Mesendoderm (in vitro differentiated cells): ENCODE results near the gene ACAN.

Experiments used
- DNase-seq: peaks from one replicate; pipeline ENCODE4 v3.0.0; 2013
- H2AK5ac ChIP-seq: 2 replicates; pipeline ENCODE4 v1.6.1; 2013; ENCODE audit warnings: low read length, inconsistent platforms
- H2BK120ac ChIP-seq: 2 replicates; pipeline ENCODE4 v1.6.1; 2013; ENCODE audit warnings: low read depth, mild to moderate bottlenecking, low read length, moderate library complexity, mixed read lengths
- H2BK15ac ChIP-seq: replicated peaks from 2 replicates; pipeline ENCODE4 v1.6.1; 2013; ENCODE audit warnings: low read depth, mild to moderate bottlenecking, moderate library complexity
- H2BK5ac ChIP-seq: 2 replicates; pipeline ENCODE4 v1.6.1; 2013; ENCODE audit warnings: low read length, inconsistent platforms
- H3K18ac ChIP-seq: 2 replicates; pipeline ENCODE4 v1.6.1; 2013; ENCODE audit warnings: mild to moderate bottlenecking, low read length, mixed read lengths
- H3K23ac ChIP-seq: one replicate; pipeline ENCODE4 v1.6.1; 2013; ENCODE audit warnings: low read length
- H3K27ac ChIP-seq: 2 replicates; pipeline ENCODE4 v1.5.1; 2013; ENCODE audit warnings: low read depth, mild to moderate bottlenecking, inconsistent platforms, low read length, moderate library complexity
- H3K27me3 ChIP-seq: 2 replicates; pipeline ENCODE4 v1.6.1; 2013; ENCODE audit warnings: low read length, control low read depth, mild to moderate bottlenecking, inconsistent platforms; ENCODE audit not compliant: insufficient read depth, poor library complexity
- H3K36me3 ChIP-seq: 2 replicates; pipeline ENCODE4 v1.6.1; 2013; ENCODE audit warnings: low read length, inconsistent platforms; ENCODE audit not compliant: control insufficient read depth, insufficient read depth
- H3K4ac ChIP-seq: one replicate; pipeline ENCODE4 v1.6.1; 2013; ENCODE audit warnings: low read depth, mild to moderate bottlenecking, low read length, moderate library complexity
- H3K4me1 ChIP-seq: 2 replicates; pipeline ENCODE4 v1.6.1; 2013; ENCODE audit warnings: low read depth, low read length, inconsistent platforms; ENCODE audit not compliant: control insufficient read depth
- H3K4me2 ChIP-seq: 2 replicates; pipeline ENCODE4 v1.6.1; 2013; ENCODE audit warnings: low read length
- H3K4me3 ChIP-seq: 2 replicates; pipeline ENCODE4 v1.5.1; 2013; ENCODE audit warnings: mild to moderate bottlenecking, low read length
- H3K56ac ChIP-seq: one replicate; pipeline ENCODE4 v1.6.1; 2013; ENCODE audit warnings: low read length
- H3K79me1 ChIP-seq: 2 replicates; pipeline ENCODE4 v1.6.1; 2013; ENCODE audit warnings: low read length, inconsistent platforms
- H3K79me2 ChIP-seq: 2 replicates; pipeline ENCODE4 v1.6.1; 2013; ENCODE audit warnings: mild to moderate bottlenecking, low read length; ENCODE audit not compliant: control insufficient read depth, insufficient read depth
- H3K9ac ChIP-seq: 2 replicates; pipeline ENCODE4 v1.6.1; 2013; ENCODE audit warnings: low read length, inconsistent platforms
- H4K5ac ChIP-seq: one replicate; pipeline ENCODE4 v1.6.1; 2013; ENCODE audit warnings: low read length
- H4K8ac ChIP-seq: one replicate; pipeline ENCODE4 v1.6.1; 2013; ENCODE audit warnings: low read depth, mild to moderate bottlenecking, control low read depth, low read length, moderate library complexity
- WGBS: extraction: QIAGEN DNeasy Blood & Tissue Kit; methylation state at CpG from one replicate; pipeline ENCODE4 v1.1.7; 2013; ENCODE audit warnings: low lambda C conversion rate, missing lambda C conversion rate; ENCODE audit not compliant: insufficient coverage; ENCODE audit errors: extremely low coverage; 5-methylcytosine and 5-hydroxymethylcytosine counted together

The ACAN gene

GRCh38 chr15:88858934-88859333, 55.7 kb downstream of the ACAN start:
- Histone ChIP-seq H2BK5ac (no peak overlapping the region), H2BK15ac (no peak overlapping the region), H3K18ac (no peak overlapping the region), H3K4me1 (no peaks in the 10 kb centered on the region), H3K4me3 (no peak overlapping the region), H3K4me2 (no peak overlapping the region), H3K4ac (no peak overlapping the region), H4K8ac (no peak overlapping the region), H3K27ac (no peak overlapping the region), H3K79me1 (no peaks in the 10 kb centered on the region), H3K79me2 (no peaks in the 10 kb centered on the region), H3K27me3 (no peaks in the 10 kb centered on the region), H2BK120ac (no peak overlapping the region), H3K9ac (no peak overlapping the region), H3K36me3 (no peaks in the 10 kb centered on the region), H3K23ac (no peak overlapping the region), H3K56ac (no peak overlapping the region), H4K5ac (no peak overlapping the region), H2AK5ac (no peak overlapping the region)
- no peak for DNase-seq
- WGBS: no CpG with 5 or more reads among the region's 11 CpGs

- Histone ChIP-seq H3K4me3 (no peak overlapping the region), H3K27me3 (no peaks in the 10 kb centered on the region)
These were observed 56.3 kb downstream of the ACAN start for GRCh38 chr15:88859550-88859949.

GRCh38 chr15:88860212-88860611, 57.0 kb downstream of the ACAN start:
- no peak overlapping the region for H3K4ac ChIP-seq
- no peak overlapping the region for H3K4me2 ChIP-seq
- H3K56ac ChIP-seq: no peak overlapping the region
- H3K4me1 ChIP-seq: no peaks in the 10 kb centered on the region
- no peak overlapping the region for H3K23ac ChIP-seq
- H3K9ac ChIP-seq: no peak overlapping the region
- no peak overlapping the region for H4K5ac ChIP-seq
- H2AK5ac ChIP-seq: no peak overlapping the region
- H3K36me3 ChIP-seq: no peaks in the 10 kb centered on the region
- DNase-seq: no peak
- no CpG with 5 or more reads among the region's 7 CpGs for WGBS
- no peaks in the 10 kb centered on the region for H3K79me1 ChIP-seq
- no peaks in the 10 kb centered on the region for H3K27me3 ChIP-seq
- no peak overlapping the region for H2BK120ac ChIP-seq
- no peak overlapping the region for H3K27ac ChIP-seq
- no peak overlapping the region for H3K18ac ChIP-seq
- H3K4me3 ChIP-seq: no peak overlapping the region
- no peak overlapping the region for H2BK15ac ChIP-seq
- no peaks in the 10 kb centered on the region for H3K79me2 ChIP-seq
- no peak overlapping the region for H4K8ac ChIP-seq
- no peak overlapping the region for H2BK5ac ChIP-seq

More at GRCh38 chr15:88859550-88859949, 56.3 kb downstream of the ACAN start:
- no peaks in the 10 kb centered on the region for H3K4me1 ChIP-seq
- WGBS: no CpG with 5 or more reads among the region's 7 CpGs
- H3K23ac ChIP-seq: no peak overlapping the region
- no peak overlapping the region for H3K9ac ChIP-seq
- H2AK5ac ChIP-seq: no peak overlapping the region
- H3K79me1 ChIP-seq: no peaks in the 10 kb centered on the region
- H4K8ac ChIP-seq: no peak overlapping the region
- H2BK5ac ChIP-seq: no peak overlapping the region
- no peak overlapping the region for H4K5ac ChIP-seq
- H3K56ac ChIP-seq: no peak overlapping the region
- no peak overlapping the region for H3K18ac ChIP-seq
- H3K4me2 ChIP-seq: no peak overlapping the region
- H3K79me2 ChIP-seq: no peaks in the 10 kb centered on the region
- DNase-seq: no peak
- no peaks in the 10 kb centered on the region for H3K36me3 ChIP-seq
- no peak overlapping the region for H3K4ac ChIP-seq
- no peak overlapping the region for H3K27ac ChIP-seq
- H2BK120ac ChIP-seq: no peak overlapping the region
- no peak overlapping the region for H2BK15ac ChIP-seq

GRCh38 chr15:88863412-88863811, 60.2 kb downstream of the ACAN start:
- H3K23ac ChIP-seq: no peak overlapping the region
- no CpG with 5 or more reads among the region's 1 CpG for WGBS
- H3K27me3 ChIP-seq: no peaks in the 10 kb centered on the region
- no peaks in the 10 kb centered on the region for H3K36me3 ChIP-seq
- H3K27ac ChIP-seq: no peak overlapping the region
- H3K79me2 ChIP-seq: no peaks in the 10 kb centered on the region
- H3K4ac ChIP-seq: no peak overlapping the region
- H3K79me1 ChIP-seq: no peaks in the 10 kb centered on the region
- no peaks in the 10 kb centered on the region for H3K4me1 ChIP-seq
- H3K9ac ChIP-seq: no peak overlapping the region
- H2BK15ac ChIP-seq: no peak overlapping the region
- H4K5ac ChIP-seq: no peak overlapping the region
- H2BK5ac ChIP-seq: no peak overlapping the region
- no peak overlapping the region for H2AK5ac ChIP-seq
- H3K4me3 ChIP-seq: no peak overlapping the region
- no peak overlapping the region for H2BK120ac ChIP-seq
- no peak for DNase-seq
- H3K56ac ChIP-seq: no peak overlapping the region
- H3K4me2 ChIP-seq: no peak overlapping the region
- no peak overlapping the region for H4K8ac ChIP-seq
- H3K18ac ChIP-seq: no peak overlapping the region

GRCh38 chr15:88864861-88865497, 61.7 kb downstream of the ACAN start:
- H2BK5ac ChIP-seq: no peak overlapping the region
- H3K18ac ChIP-seq: no peak overlapping the region
- no peak overlapping the region for H3K23ac ChIP-seq
- H3K4me1 ChIP-seq: no peaks in the 10 kb centered on the region
- no CpG with 5 or more reads among the region's 4 CpGs for WGBS
- H3K4ac ChIP-seq: no peak overlapping the region
- H3K56ac ChIP-seq: no peak overlapping the region
- H3K79me2 ChIP-seq: no peaks in the 10 kb centered on the region
- H3K27me3 ChIP-seq: no peaks in the 10 kb centered on the region
- no peaks in the 10 kb centered on the region for H3K36me3 ChIP-seq
- H4K8ac ChIP-seq: no peak overlapping the region
- H3K79me1 ChIP-seq: no peaks in the 10 kb centered on the region
- no peak overlapping the region for H2AK5ac ChIP-seq
- no peak overlapping the region for H3K27ac ChIP-seq
- H4K5ac ChIP-seq: no peak overlapping the region
- H3K9ac ChIP-seq: no peak overlapping the region
- no peak overlapping the region for H2BK15ac ChIP-seq
- H3K4me2 ChIP-seq: no peak overlapping the region
- DNase-seq: no peak
- no peak overlapping the region for H3K4me3 ChIP-seq
- H2BK120ac ChIP-seq: no peak overlapping the region

GRCh38 chr15:88865498-88866099, 62.4 kb downstream of the ACAN start:
- H3K18ac ChIP-seq: no peak overlapping the region
- H2AK5ac ChIP-seq: no peak overlapping the region
- no peak overlapping the region for H2BK15ac ChIP-seq
- H3K27me3 ChIP-seq: no peaks in the 10 kb centered on the region
- no peak overlapping the region for H3K4ac ChIP-seq
- H3K23ac ChIP-seq: no peak overlapping the region
- H3K4me3 ChIP-seq: no peak overlapping the region
- no peak overlapping the region for H3K9ac ChIP-seq
- no peaks in the 10 kb centered on the region for H3K36me3 ChIP-seq
- no CpG with 5 or more reads among the region's 6 CpGs for WGBS
- no peak overlapping the region for H3K56ac ChIP-seq
- no peak overlapping the region for H3K4me2 ChIP-seq
- no peaks in the 10 kb centered on the region for H3K4me1 ChIP-seq
- DNase-seq: no peak
- H4K5ac ChIP-seq: no peak overlapping the region
- no peaks in the 10 kb centered on the region for H3K79me2 ChIP-seq
- no peaks in the 10 kb centered on the region for H3K79me1 ChIP-seq
- no peak overlapping the region for H2BK5ac ChIP-seq
- H4K8ac ChIP-seq: no peak overlapping the region
- H2BK120ac ChIP-seq: no peak overlapping the region
- H3K27ac ChIP-seq: no peak overlapping the region
